Cardiac fibroblast (primary cell): ENCODE measurements around the gene TRPM5.

Source experiments
- DNase-seq, 2 donors: peaks; one replicate each; pipeline versions ENCODE4 v3.0.0 to v3.0.0-alpha.2; 2010; ENCODE audit warnings: low read depth in 2 of 2
- H3K4me3 ChIP-seq, 2 donors: replicated peaks in 1 of 2; 1 replicate in 1 of 2; 2 replicates in 1 of 2; pipeline ENCODE4 v1.5.1; 2011; ENCODE audit warnings: low read depth in 2 of 2, low read length in 2 of 2, mild to moderate bottlenecking in 2 of 2, moderate library complexity in 1 of 2
- TF ChIP-seq, protein P1 (sequence below): IDR thresholded peaks from one replicate; pipeline ENCODE4 v1.5.1; 2011; ENCODE audit warnings: low read depth, mild to moderate bottlenecking, low read length, inconsistent platforms

Gene TRPM5

GRCh38 chr11:2451916-2452315 is 7.6 kb upstream of the TRPM5 start:
- TF ChIP-seq, protein P1, sequence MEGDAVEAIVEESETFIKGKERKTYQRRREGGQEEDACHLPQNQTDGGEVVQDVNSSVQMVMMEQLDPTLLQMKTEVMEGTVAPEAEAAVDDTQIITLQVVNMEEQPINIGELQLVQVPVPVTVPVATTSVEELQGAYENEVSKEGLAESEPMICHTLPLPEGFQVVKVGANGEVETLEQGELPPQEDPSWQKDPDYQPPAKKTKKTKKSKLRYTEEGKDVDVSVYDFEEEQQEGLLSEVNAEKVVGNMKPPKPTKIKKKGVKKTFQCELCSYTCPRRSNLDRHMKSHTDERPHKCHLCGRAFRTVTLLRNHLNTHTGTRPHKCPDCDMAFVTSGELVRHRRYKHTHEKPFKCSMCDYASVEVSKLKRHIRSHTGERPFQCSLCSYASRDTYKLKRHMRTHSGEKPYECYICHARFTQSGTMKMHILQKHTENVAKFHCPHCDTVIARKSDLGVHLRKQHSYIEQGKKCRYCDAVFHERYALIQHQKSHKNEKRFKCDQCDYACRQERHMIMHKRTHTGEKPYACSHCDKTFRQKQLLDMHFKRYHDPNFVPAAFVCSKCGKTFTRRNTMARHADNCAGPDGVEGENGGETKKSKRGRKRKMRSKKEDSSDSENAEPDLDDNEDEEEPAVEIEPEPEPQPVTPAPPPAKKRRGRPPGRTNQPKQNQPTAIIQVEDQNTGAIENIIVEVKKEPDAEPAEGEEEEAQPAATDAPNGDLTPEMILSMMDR = no peak
- H3K4me3 ChIP-seq = no peak overlapping the region
- no peak for DNase-seq

DNA sequence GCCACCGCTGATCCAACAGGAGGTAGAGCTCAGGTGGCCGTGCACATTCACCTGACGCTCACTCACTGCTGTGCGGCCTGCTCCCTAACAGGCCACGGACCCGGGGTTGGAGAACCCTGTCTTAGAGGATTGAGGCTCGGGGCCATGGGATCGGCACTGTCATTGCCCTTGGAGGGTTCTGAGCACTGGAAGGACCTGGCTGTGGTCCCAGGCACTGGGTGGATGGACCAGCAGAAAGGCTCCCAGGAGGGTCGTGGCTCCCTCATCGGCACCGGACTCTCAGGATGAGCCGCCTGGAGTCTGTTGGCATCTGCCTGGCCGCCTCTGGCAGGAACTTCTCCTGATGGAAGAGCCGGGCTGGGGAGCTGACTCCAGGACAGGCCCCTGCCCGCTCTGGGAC is 7.0 kb upstream of the TRPM5 start:
- no peak overlapping the region for H3K4me3 ChIP-seq
- DNase-seq = no peak
- TF ChIP-seq, protein P1 = no peak

DNA sequence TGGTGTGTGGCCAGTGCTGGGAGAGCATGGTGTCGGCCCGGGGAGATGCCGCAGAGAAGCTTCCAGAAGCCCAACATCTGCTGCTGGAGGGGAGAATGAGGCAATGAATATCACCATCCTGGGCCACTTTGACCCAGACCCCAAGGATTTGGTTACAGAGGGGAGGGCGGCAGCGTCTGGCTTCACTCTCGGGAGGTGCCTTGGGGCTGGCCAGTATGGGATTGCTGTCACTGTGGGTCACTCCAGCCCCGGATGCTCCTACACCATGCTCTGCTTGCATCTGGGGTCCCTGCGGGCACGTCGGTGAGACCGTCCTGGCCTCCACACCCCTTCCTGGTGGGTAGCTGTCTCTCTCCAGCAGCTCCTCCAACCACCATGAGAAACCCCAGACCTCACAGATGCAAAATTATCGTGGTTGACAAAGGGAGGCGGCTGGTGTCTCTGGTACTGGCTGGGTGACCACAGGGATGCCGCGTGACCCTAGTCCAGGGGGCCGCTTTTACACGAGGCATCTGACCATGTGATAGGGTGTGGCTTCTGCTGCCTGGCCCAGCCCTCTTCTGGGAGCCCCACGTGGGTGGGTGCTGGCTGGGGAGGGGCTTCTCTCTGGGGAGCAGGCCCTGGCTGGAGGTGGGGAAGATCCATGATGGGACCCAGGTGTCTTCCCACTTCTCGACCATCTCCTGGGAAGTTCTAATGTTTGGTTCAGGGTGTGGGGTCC is 6.2 kb upstream of the TRPM5 start:
- DNase-seq = no peak

DNA sequence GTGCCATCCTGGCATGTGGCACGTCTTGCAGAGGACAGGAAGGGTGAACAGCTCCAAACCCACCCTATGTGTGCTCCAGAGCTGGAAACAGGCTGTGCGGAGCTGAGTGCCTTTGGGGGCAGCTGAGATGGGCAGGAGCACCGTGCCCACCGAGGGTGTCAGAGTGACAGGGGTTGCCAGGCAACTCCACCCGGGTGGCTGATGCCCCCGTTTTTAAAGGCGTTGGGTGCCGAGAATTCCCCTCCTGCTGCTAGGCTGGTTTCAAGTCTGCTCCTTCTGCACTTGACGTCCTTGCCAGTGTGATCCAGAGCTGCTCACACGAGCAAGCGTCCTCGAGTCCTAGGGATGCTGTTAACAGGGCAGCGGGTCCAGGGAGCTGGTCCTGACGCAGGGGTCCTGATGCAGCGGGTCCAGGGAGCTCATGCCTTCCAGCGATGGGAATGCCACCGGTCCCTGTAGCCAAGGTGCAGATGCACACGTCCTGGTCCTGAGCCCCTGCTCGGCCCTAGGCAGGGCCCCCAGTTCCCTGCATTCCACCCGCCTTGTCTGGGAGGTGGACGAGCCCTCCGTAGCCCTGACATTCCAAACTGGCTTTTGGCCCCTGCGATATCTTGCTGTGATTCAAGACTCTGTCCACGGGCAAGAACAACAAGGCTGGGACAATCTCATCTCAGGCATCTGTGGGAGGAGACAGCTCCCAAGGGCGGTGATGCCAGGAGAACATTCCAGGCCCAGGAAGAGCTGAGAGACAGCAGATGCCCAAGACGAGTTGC is 5.4 kb upstream of the TRPM5 start:
- DNase-seq = no peak
- TF ChIP-seq, protein P1 = no peak

More for the DNA sequence above, 6.2 kb upstream of the TRPM5 start:
- TF ChIP-seq, protein P1 = no peak
- no peak overlapping the region for H3K4me3 ChIP-seq

GRCh38 chr11:2448661-2449547 is 4.6 kb upstream of the TRPM5 start:
- DNase-seq = no peak
- TF ChIP-seq, protein P1 = no peak
- no peak overlapping the region for H3K4me3 ChIP-seq

More for the DNA sequence above, 5.4 kb upstream of the TRPM5 start:
- no peak overlapping the region for H3K4me3 ChIP-seq

GRCh38 chr11:2447951-2448650 is 3.8 kb upstream of the TRPM5 start:
- H3K4me3 ChIP-seq = no peak overlapping the region
- no peak for DNase-seq
- TF ChIP-seq, protein P1 = no peak
